Motor neuron (in vitro differentiated cells): ENCODE data around the gene ZCWPW2. TPM values are rescaled to one million over a fixed set of nuclear protein-coding genes. Genes with fewer than 3 reads are reported as not detected.

Experiments used
- ATAC-seq, 8 experiments: fragments of 200-7000 bp; cut with Tn5 transposase; replicated peaks in 6 of 8; 2 replicates each; pipeline ENCODE4 v1.8.0; 2021; ENCODE audit warnings: mild to moderate bottlenecking in 8 of 8, moderate library complexity in 8 of 8
- H3K27ac ChIP-seq, 2 donors: fragments of 250-450 bp; sonication (Bioruptor Pico); 2 replicates each; pipeline ENCODE4 v1.9.0; 2021; ENCODE audit warnings: antibody characterized with exemption in 2 of 2, mild to moderate bottlenecking in 2 of 2, moderate library complexity in 1 of 2
- H3K4me1 ChIP-seq, 2 donors: fragments of 250-450 bp; sonication (Bioruptor Pico); replicated peaks in 1 of 2; 2 replicates each; pipeline ENCODE4 v1.6.1; 2021; ENCODE audit warnings: antibody characterized with exemption in 2 of 2, mild to moderate bottlenecking in 2 of 2, moderate library complexity in 1 of 2
- H3K4me3 ChIP-seq, 5 donors: fragments of 250-450 bp; sonication (Bioruptor Pico); 2 replicates each; pipeline ENCODE4 v1.9.0; 2021; ENCODE audit warnings: antibody characterized with exemption in 5 of 5, mild to moderate bottlenecking in 5 of 5, moderate library complexity in 4 of 5
- WGBS, 10 experiments: fragments of 450-650 bp; shearing (Covaris generic); methylation state at CpG; one replicate each; pipeline ENCODE4 v1.0.0; 2022; 5-methylcytosine and 5-hydroxymethylcytosine counted together
- in situ Hi-C, 9 experiments: fragments of 400-800 bp; cut with MboI; loops; one replicate each; pipeline ENCODE4 v1.15.0; 2021; ENCODE audit warnings: low sequenced_read_pairs in 9 of 9, low pct_unique_long_range_greater_than_20kb in 2 of 9; ENCODE audit not compliant: unreplicated experiment in 9 of 9
- total RNA-seq, 8 experiments: library from RNA; unstranded; fragments of 300-600 nt; gene quantifications; 2 replicates each; pipeline versions ENCODE4 v1.2.3 to v1.2.4, GENCODE V29; 2022

The ZCWPW2 gene
- total RNA-seq, 8 experiments from 2014 or later, result 0.21 to 2.1 (median 0.88) TPM

DNA sequence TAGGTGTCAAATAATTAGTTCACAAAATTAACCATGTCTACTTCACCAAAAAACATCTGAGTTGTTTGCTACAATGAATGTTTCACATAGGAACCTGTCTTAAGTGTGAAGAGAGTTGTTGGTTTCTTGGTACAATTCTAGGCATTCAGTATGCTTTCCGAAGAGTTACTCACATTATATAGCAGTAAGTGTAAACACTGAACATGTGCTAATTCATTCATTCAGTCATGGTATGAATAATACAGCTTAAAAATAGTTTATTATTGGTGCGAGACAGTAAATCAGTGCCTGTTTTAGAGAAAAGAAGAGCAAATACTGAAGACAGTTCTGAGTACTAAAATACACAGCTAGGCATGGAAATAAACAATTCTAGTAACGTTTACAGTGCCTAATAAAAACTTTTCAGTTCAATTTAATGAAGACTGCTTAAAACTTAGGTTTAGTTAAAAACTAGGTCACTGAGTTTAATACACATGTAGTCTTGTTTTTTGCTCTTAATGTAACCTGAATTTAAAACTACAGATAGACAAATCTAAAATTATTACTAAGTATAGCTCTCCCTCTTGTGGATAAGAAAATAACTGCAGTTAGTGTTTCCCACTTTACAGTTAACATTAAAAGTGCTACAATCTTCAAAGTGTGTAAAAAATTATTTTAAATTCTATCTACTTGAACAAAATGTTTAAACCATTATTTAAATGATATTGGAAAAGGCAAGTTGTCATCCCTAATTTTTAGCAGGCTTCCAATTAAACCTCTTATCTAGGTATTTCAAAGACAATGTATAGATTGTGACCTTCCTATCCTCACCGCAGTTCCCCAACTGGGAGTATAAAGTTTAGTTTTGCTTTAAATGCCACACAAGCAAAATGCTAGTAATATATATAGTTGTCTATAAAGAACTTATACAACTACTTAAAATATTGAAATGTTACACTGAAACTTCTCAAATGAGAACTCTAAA lies 20.1 kb upstream of the ZCWPW2 start:
- no peak overlapping the region for H3K27ac ChIP-seq
- in situ Hi-C loops, result loop anchor here in 1 of 9 experiments (25.0 kb wide), 1 partner anchor 616 kb away; the partner anchor contains the start of gene EOMES
- no peaks in the 10 kb centered on the region for H3K4me1 ChIP-seq
- no peak overlapping the region for H3K4me3 ChIP-seq
- ATAC-seq, result peak in 2 of 8 experiments; percentile 29 to 44
- 33 to 90% (median 80%) methylated on average over 1 to 4 of the region's 4 CpGs for WGBS, 10 experiments

DNA sequence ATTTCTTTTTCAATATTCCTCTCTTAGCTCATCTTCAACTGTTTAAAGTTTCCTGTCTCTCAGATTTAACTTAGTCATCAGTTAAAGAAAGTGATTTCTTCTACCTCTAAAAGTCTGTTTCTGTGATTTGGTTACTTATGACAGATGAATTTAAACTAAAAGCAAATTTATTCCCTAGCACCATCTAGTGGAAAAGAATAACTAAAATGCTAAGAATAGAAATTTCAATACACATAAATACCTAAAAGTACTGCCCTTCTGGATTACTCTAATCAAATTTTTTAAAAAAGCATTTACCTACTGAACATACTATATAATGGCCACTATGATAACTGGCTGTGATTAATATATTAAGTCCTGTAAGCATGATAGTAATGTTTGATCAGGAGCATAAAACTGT lies 14.0 kb upstream of the ZCWPW2 start:
- Histone ChIP-seq H3K27ac (no peak overlapping the region), H3K4me1 (no peaks in the 10 kb centered on the region), H3K4me3 (no peak overlapping the region)
- in situ Hi-C loops, result loop anchor here in 2 of 9 experiments (10.0 to 25.0 kb wide), 2 partner anchors 622 to 630 kb away; partner anchors contain the start of gene EOMES (in 1 of the 2)
- ATAC-seq, result no peak

DNA sequence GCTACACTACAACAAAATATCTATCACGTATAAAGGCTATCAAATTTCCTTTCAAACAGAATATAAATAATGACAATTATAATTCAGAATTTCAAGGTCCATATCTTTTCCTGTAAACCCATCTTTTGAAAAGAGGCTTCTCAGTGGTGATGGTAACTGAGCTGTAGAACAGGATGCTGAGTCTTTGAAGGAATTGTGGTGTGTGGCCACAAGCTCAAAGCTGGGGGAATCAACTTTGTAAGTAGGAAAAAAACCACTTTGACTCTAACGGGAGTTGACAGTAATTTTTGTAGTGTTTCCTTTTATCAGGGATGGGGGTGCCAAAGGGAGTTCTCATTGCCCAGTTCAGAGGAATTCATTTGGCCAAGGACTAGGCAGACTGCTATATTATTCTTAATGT lies 13.3 kb upstream of the ZCWPW2 start:
- no peak for ATAC-seq
- Histone ChIP-seq H3K4me3 (no peak overlapping the region), H3K4me1 (no peaks in the 10 kb centered on the region), H3K27ac (no peak overlapping the region)
- WGBS, 10 experiments, result 58 to 100% (median 88%) methylated on average over 1 to 2 of the region's 2 CpGs; no CpG with 5 or more reads in 3 of the 10 experiments
- in situ Hi-C loops, result loop anchor here in 2 of 9 experiments (10.0 to 25.0 kb wide), 2 partner anchors 623 to 630 kb away; partner anchors contain the start of gene EOMES (in 1 of the 2)

DNA sequence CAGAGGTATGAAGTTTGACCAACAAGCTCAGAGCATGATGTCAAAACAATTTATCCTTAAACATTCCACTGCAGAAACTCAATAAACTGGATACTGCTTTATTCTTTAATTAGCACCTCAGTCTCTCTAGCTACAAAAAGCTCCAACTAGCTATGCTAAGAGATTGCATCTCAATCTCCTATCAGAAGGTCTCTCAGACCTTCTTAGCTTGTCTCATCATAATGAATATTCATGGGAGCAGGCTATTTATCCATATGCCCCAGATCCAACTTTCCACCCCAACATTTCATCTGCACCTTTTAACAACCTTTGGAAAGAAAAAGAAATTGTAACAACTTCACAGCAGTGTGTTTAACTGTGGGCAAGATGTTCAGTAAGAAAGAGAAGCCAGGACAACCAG lies 11.3 kb upstream of the ZCWPW2 start:
- no peaks in the 10 kb centered on the region for H3K4me1 ChIP-seq
- in situ Hi-C loops, result loop anchor here in 2 of 9 experiments (10.0 to 25.0 kb wide), 2 partner anchors 625 to 632 kb away; partner anchors contain the start of gene EOMES (in 1 of the 2)
- H3K27ac ChIP-seq, result no peak overlapping the region
- no peak overlapping the region for H3K4me3 ChIP-seq
- ATAC-seq, result peak in 3 of 8 experiments; percentile 47 to 62 (median 53)

DNA sequence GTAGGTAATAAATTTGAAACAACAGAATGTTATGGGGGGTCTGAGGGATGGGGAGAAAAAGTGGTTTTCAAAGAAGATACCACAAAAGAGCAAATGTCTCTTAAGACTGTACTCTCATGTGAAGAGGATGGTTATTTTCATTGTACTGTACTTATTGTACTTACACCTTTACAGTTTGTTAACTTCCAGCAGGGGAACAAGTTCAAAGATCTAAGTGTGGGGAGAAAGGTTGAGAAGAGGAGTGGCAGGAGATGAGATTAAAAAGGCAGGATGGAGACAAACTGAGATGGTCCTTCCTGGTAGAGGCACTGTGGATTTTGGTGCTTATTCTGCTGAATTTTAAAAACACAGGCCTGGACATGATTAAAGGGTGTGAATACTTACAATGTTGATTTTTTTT lies 5.4 kb upstream of the ZCWPW2 start:
- Histone ChIP-seq H3K4me1 (peaks cover 13 to 27% of the 10 kb centered on the region in 2 donors), H3K27ac (no peak overlapping the region), H3K4me3 (no peak overlapping the region)
- ATAC-seq, result peak in 1 of 8 experiments; percentile 10
- in situ Hi-C loops, result loop anchor here in 1 of 9 experiments (25.0 kb wide), 1 partner anchor 631 kb away; the partner anchor contains the start of gene EOMES

DNA sequence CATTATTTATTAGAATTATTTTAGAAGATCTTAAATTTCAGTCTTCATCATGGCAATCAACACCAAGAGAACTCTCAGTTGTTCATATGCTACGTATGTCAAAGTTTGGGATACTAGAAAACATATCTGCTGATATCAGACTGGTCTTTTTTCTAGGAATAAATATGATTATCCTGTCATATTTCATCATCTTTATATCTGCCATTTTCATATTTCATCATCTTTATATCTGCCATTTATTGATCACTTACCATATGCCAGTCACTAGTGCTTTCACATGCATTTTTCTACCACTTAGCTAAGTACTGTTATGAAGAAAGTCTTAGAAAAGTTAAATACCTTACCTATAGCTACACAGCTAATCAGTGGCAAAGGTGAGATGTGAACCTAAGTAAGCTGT lies 2.8 kb upstream of the ZCWPW2 start:
- H3K4me3 ChIP-seq, result no peak overlapping the region
- no peak for ATAC-seq
- H3K27ac ChIP-seq, result no peak overlapping the region
- WGBS, 10 experiments, result 86 to 100% (median 96%) methylated on average over 1 of the region's 1 CpG
- in situ Hi-C loops, result loop anchor here in 1 of 9 experiments (25.0 kb wide), 1 partner anchor 633 kb away; the partner anchor contains the start of gene EOMES
- peaks cover 13 to 31% of the 10 kb centered on the region in 2 donors for H3K4me1 ChIP-seq

DNA sequence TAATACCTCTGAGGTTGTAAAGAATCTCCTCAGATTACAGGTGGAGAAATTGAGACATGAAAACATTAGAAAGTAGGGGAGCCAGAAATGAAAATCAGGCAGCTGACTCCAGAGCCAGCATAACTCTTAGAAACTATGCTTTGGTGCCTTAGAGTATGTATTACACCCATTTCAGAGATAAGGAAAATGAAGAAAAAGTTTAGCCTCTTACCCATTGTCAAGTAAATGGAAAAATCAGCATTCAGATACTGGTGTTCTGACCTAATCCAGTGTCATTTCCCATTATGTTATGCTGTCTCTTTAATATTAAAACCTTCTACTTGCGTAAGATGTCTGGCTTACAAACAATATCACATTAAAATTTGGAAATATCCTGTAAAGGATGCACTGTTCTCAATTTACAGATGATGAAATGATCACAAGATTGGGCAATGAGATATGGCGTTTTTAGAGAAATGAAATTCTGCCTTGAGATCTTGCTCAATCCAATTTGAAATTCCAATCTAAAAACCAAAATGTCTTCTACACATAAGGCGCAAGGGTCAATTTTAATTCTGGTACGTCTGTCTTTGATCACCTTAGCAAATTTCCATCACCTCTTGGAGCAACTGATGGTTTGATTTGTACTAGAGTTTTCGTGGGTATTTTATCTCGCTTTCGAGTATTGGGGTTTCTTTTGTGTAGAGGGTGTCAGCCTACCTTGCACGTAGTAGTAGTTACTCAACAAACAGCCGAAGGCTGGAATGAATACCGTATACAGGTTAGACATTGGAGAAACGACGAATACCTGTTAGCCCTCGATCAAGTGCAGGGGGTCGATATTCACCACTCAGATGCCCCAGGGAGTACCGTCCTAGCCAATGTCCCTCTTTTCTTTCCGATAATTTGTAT lies 902 bp upstream of the ZCWPW2 start:
- H3K4me3 ChIP-seq, result peak overlapping the region; percentile 72 to 84 (median 76)
- H3K4me1 ChIP-seq, result peaks cover 13 to 31% of the 10 kb centered on the region in 2 donors
- ATAC-seq, result no peak
- in situ Hi-C loops, result loop anchor here in 1 of 9 experiments (25.0 kb wide), 1 partner anchor 635 kb away; the partner anchor contains the start of gene EOMES
- H3K27ac ChIP-seq, result peak overlapping the region; percentile 94 to 95
- 0 to 60% (median 14%) methylated on average over 1 to 15 of the region's 16 CpGs for WGBS, 10 experiments

DNA sequence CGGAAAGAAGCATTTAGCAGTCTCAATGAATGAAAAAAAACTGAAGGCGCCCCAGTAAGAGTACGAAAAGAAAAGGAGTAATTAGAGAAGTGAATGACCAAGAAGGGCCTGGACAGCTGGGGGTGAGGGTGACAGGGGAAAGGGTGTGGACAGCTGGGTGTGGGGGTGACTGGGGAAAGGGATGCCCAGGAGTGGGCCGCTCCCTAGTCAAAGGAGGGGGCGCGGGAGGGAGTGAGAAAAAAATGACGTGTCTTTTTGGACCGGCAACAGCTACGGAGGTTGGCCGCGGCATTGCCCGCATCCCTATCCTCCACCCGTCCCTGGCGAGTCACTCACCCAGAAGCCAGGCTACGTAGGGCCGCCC lies 274 bp upstream of the ZCWPW2 start:
- 0% methylated on average over 1 to 10 of the region's 16 CpGs; no CpG with 5 or more reads in 6 of the 10 experiments for WGBS, 10 experiments
- in situ Hi-C loops, result loop anchor here in 1 of 9 experiments (25.0 kb wide), 1 partner anchor 636 kb away; the partner anchor contains the start of gene EOMES
- H3K4me1 ChIP-seq, result peaks cover 13 to 31% of the 10 kb centered on the region in 2 donors

DNA sequence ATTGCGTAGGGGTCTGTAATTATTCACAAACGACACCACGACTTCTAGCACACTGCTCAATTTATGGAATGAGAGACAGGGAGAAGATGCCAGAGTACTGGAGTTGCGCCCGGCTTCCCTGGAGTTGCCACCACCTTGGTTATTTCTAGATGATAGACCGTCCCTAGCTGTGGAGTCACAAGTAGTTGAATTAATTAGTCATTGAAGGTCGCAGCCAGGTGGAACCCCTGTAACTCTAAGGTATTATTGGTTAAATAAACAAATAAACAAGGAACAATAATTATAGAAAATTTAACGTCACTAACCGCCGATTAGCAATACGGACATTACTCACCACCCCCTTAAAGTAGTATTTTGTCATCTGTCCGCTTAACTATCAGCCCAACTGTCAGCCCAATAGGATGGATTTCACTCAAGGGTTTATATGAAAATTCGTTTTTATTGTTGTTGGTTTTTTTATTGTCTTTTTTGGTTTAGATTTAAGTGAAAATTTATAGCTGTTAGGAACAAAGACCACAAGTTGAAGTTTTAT lies 1.0 kb downstream of the ZCWPW2 start:
- Histone ChIP-seq H3K4me1 (peaks cover 13 to 31% of the 10 kb centered on the region in 2 donors), H3K27ac (peak overlapping the region; percentile 94 to 95), H3K4me3 (peak overlapping the region; percentile 72 to 84 (median 76))
- 4 to 56% (median 37%) methylated on average over 2 to 11 of the region's 13 CpGs for WGBS, 10 experiments
- in situ Hi-C loops, result loop anchor here in 1 of 9 experiments (25.0 kb wide), 1 partner anchor 637 kb away; the partner anchor contains the start of gene EOMES
- ATAC-seq, result no peak

More for the DNA sequence above, 274 bp upstream of the ZCWPW2 start:
- peak in 2 of 8 experiments; percentile 71 for ATAC-seq
- Histone ChIP-seq H3K4me3 (peak overlapping the region; percentile 72 to 84 (median 76)), H3K27ac (peak overlapping the region; percentile 94 to 95)

DNA sequence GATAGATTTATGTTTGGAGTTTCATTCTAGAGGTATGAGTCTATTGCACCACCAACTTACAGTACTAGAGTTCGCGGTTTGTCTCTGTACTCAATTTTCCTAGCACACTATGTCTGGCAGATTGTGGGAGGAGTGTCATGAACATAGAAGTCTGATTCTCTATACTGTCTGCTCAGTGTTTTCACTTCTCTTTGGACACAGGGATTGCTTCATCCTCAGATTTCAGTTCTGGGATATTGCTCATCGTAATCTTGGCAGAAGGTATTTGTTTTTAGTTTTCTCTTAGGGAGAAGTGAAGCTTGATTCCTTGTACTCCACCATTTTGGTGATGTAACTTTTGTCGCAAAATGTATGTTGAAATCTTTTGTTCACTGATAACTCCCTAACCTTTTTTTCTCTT lies 27.9 kb downstream of the ZCWPW2 start:
- 59 to 100% (median 87%) methylated on average over 1 to 4 of the region's 4 CpGs; no CpG with 5 or more reads in 1 of the 10 experiments for WGBS, 10 experiments
- in situ Hi-C loops, result no loop called here
- H3K4me3 ChIP-seq, result no peak overlapping the region
- peak in 2 of 8 experiments; percentile 23 to 67 for ATAC-seq
- H3K4me1 ChIP-seq, result no peaks in the 10 kb centered on the region
- no peak overlapping the region for H3K27ac ChIP-seq

DNA sequence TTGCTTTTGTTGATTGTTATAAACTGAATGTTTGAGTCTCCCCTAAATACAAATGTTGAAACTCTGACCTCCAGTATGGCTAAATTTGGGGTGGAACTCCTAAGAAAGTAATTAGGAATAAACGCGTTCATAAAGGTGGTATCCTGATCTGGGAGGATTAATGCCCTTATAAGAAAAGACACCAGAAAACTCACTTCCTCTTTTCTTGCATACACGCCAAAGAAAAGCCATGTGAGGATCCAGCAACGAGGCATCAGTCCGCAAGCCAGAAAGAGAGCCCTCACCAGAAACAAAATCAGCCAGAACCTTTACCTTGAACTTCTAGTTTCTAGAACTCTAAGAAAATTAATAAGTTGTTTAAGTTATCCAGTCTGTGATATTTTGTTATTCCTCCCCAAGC lies 37.5 kb downstream of the ZCWPW2 start:
- no peak for ATAC-seq
- in situ Hi-C loops, result no loop called here

DNA sequence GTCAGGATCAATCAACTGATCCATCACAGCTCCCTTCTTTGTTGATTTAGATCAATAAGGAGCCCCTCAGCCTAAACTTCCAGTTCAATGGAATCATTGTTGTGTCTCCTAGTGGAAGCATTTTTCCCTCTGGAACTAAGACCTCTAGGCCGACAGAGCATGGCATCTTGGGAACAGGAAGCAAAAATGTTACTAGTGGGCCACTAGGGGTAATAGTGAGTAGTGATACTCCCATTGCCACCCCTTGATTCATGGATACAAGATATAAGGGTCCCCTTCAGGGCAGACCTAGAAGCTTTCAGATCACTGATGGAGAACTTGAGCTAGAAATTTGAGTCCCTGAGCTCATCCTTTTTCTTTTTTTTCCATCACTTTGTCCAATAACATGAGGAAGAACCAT lies 40.5 kb downstream of the ZCWPW2 start:
- WGBS, 10 experiments, result 50 to 100% (median 90%) methylated on average over 1 of the region's 1 CpG; no CpG with 5 or more reads in 4 of the 10 experiments

More for the DNA sequence above, 37.5 kb downstream of the ZCWPW2 start:
- Histone ChIP-seq H3K27ac (no peak overlapping the region), H3K4me3 (no peak overlapping the region), H3K4me1 (no peaks in the 10 kb centered on the region)
- WGBS, 10 experiments, result 49 to 100% (median 91%) methylated on average over 2 to 5 of the region's 5 CpGs

More for the DNA sequence above, 40.5 kb downstream of the ZCWPW2 start:
- Histone ChIP-seq H3K4me1 (no peaks in the 10 kb centered on the region), H3K27ac (no peak overlapping the region), H3K4me3 (no peak overlapping the region)
- in situ Hi-C loops, result no loop called here
- no peak for ATAC-seq
